ENCODE measurements around the gene TTC9. TPM values are rescaled to one million over a fixed set of nuclear protein-coding genes. Genes with fewer than 3 reads are reported as not detected.
A peak's percentile ranks its signal among the peaks of the same experiment; 100 is the strongest.

TTC9 gene
- total and polyA plus RNA-seq, 8 donors = 0.59 to 4.0 (median 0.97) TPM

- Histone ChIP-seq H3K36me3 (no peaks in the 10 kb centered on the region), H3K9me3 (no peaks in the 10 kb centered on the region), H3K27ac (no peak overlapping the region), H3K27me3 (no peaks in the 10 kb centered on the region), H3K4me1 (no peaks in the 10 kb centered on the region), H3K4me3 (no peak overlapping the region)
- DNase-seq (no peak), ATAC-seq (no peak), FAIRE-seq (no peak)
- WGBS, 2 donors = 83 to 90% methylated on average over 2 of the region's 2 CpGs
- intact Hi-C loops (cut with DNase I) = no loop called here
- TF ChIP-seq, protein P1, sequence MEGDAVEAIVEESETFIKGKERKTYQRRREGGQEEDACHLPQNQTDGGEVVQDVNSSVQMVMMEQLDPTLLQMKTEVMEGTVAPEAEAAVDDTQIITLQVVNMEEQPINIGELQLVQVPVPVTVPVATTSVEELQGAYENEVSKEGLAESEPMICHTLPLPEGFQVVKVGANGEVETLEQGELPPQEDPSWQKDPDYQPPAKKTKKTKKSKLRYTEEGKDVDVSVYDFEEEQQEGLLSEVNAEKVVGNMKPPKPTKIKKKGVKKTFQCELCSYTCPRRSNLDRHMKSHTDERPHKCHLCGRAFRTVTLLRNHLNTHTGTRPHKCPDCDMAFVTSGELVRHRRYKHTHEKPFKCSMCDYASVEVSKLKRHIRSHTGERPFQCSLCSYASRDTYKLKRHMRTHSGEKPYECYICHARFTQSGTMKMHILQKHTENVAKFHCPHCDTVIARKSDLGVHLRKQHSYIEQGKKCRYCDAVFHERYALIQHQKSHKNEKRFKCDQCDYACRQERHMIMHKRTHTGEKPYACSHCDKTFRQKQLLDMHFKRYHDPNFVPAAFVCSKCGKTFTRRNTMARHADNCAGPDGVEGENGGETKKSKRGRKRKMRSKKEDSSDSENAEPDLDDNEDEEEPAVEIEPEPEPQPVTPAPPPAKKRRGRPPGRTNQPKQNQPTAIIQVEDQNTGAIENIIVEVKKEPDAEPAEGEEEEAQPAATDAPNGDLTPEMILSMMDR (IDR thresholded peaks at IDR 0.05) = no peak
These were observed 39.0 kb downstream of the TTC9 start for GRCh38 chr14:70680748-70681147.

DNA sequence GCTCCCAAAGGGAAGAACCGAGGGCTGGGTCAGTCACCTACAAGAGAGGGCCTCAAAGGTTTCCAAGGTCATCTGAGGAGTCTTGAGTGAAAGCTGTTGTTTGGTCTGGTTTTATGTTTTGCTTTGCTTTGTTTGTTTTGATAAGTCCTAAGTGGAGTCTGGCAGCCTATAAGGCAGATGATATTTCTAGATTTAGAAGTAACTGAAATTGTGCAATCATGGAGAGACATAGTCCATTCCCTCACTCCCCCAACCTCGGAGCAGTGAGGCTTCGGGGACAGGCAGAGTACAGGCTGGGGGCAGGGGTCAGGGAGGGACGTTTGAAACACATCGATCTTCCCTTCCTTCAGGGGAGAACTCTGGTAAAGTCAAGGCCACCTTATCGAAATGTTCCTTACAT is 42.3 kb downstream of the TTC9 start:
- no peaks in the 10 kb centered on the region for H3K27me3 ChIP-seq
- WGBS, 2 donors = 47 to 48% methylated on average over 6 of the region's 6 CpGs
- DNase-seq = no peak
- H3K9me3 ChIP-seq = no peaks in the 10 kb centered on the region
- H3K27ac ChIP-seq = no peak overlapping the region
- no peaks in the 10 kb centered on the region for H3K36me3 ChIP-seq
- FAIRE-seq = no peak
- TF ChIP-seq, protein P1 (IDR thresholded peaks at IDR 0.05) = no peak
- H3K4me1 ChIP-seq = no peaks in the 10 kb centered on the region
- ATAC-seq = no peak
- intact Hi-C loops (cut with DNase I) = no loop called here
- H3K4me3 ChIP-seq = no peak overlapping the region

DNA sequence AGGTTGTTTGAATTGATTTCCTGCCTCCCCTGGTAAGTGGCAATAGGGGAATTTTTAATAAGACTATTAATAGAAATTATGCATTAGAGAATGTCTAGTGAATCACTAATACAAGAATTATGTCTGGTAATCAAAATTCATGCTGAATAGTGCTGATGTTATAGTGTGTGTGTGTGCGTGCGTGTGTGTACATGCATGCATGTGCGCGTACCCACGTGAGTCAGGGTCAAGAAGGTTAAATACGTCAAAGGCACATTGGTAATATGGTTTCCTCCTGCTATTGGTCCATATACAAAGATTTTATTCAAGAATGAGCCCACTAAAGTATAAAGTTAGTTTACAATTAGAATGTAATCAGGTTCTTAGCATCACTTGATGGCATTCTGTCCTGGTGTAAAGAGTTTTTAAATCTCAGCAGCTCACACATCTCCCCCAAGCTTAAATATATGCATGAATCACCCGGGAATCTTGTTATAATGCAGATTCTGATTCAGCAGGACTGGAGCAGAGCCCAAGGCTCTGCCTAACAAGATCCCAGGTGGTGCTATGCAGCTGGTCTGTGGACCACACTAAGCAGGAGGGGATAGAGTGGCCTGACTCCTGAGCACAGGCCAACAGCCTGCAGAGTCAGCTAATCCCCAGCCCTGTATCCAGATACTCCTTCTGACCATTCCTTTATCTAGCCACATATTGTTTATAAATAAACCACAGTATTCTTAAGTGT is 43.9 kb downstream of the TTC9 start:
- H3K27ac ChIP-seq = no peak overlapping the region
- no peak for FAIRE-seq

GRCh38 chr14:70692210-70692609 is 50.5 kb downstream of the TTC9 start:
- no peak for FAIRE-seq

More for the DNA sequence above, 43.9 kb downstream of the TTC9 start:
- ATAC-seq (no peak), DNase-seq (no peak)
- Histone ChIP-seq H3K9me3 (no peaks in the 10 kb centered on the region), H3K4me3 (no peak overlapping the region), H3K4me1 (no peaks in the 10 kb centered on the region), H3K36me3 (no peaks in the 10 kb centered on the region), H3K27me3 (no peaks in the 10 kb centered on the region)
- TF ChIP-seq, protein P1 (IDR thresholded peaks at IDR 0.05) = no peak
- intact Hi-C loops (cut with DNase I) = no loop called here
- 80 to 86% methylated on average over 7 of the region's 7 CpGs for WGBS, 2 donors

DNA sequence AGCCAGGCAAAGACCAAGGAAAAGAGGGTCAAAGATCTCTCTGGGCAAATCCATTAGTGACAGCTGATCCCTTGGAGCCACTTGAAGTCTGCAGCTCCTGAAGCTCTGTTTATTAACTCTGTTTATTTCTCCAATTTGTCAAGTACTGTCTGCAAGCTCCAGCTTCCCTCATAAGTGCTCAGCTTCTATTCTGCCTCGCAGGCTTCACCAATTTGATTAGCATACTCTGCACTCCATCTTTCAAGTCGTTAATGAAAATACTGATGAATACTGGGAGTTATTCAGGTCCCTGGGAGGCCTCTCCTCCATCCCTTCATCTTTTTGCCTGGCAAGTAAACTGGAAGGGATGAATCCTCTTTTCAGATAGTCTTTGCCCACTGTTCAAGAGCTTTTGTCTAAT is 54.3 kb downstream of the TTC9 start:
- DNase-seq = no peak
- Histone ChIP-seq H3K27me3 (no peaks in the 10 kb centered on the region), H3K36me3 (no peaks in the 10 kb centered on the region), H3K4me1 (no peaks in the 10 kb centered on the region), H3K4me3 (no peak overlapping the region), H3K9me3 (no peaks in the 10 kb centered on the region), H3K27ac (no peak overlapping the region)
- no peak for ATAC-seq
- intact Hi-C loops (cut with DNase I) = no loop called here
- 44 to 54% methylated on average over 2 of the region's 2 CpGs for WGBS, 2 donors
- no peak for FAIRE-seq
- TF ChIP-seq, protein P1 (IDR thresholded peaks at IDR 0.05) = no peak

More at GRCh38 chr14:70692210-70692609, 50.5 kb downstream of the TTC9 start:
- ATAC-seq = peak in 2 of 4 donors; percentile 54 to 67
- Histone ChIP-seq H3K27me3 (no peaks in the 10 kb centered on the region), H3K4me1 (no peaks in the 10 kb centered on the region), H3K9me3 (no peaks in the 10 kb centered on the region), H3K36me3 (no peaks in the 10 kb centered on the region), H3K27ac (no peak overlapping the region), H3K4me3 (no peak overlapping the region)
- TF ChIP-seq, protein P1 (IDR thresholded peaks at IDR 0.05) = no peak
- intact Hi-C loops (cut with DNase I) = no loop called here
- no peak for DNase-seq
- WGBS, 2 donors = 87% methylated on average over 10 of the region's 10 CpGs
